Endothelial cell of umbilical vein (primary cell): ENCODE data around the gene SPOUT1. TPM values are rescaled to one million over a fixed set of nuclear protein-coding genes. Genes with fewer than 3 reads are reported as not detected.

Source experiments
- BruUV-seq: library from RNA; stranded (reverse); fragments of 400-500 nt; replicated peaks from 2 replicates; lab custom pipeline; 2021; lab: Mats Ljungman, UMichigan
- CTCF ChIA-PET: fragments of 300-600, 350-600 bp; sonication (Branson Sonifier 250); formaldehyde crosslinking; loops from one replicate; lab custom pipeline; 2021; ENCODE audit warnings: antibody characterized with exemption, inconsistent platforms; lab: Charles Lee
- POLR2A ChIA-PET: fragments of 300-600, 350-600 bp; sonication (Branson Sonifier 250); formaldehyde crosslinking; loops from one replicate; lab custom pipeline; 2021; ENCODE audit warnings: antibody characterized with exemption, inconsistent platforms; lab: Charles Lee
- DNase-seq: peaks from one replicate; pipeline ENCODE4 v3.0.0-alpha.2; 2011; ENCODE audit warnings: low read depth, low spot score
- FAIRE-seq: peaks from 2 replicates; lab custom pipeline; 2011; peaks lifted over from hg19 to GRCh38; lab: Jason Lieb, UNC
- H2AFZ ChIP-seq: 2 replicates; pipeline ENCODE4 v1.6.0; 2012; ENCODE audit warnings: low read depth, low read length, control low read depth, inconsistent platforms
- H3K27ac ChIP-seq: 2 replicates; pipeline ENCODE4 v1.5.1; 2011; ENCODE audit warnings: low read depth, mild to moderate bottlenecking, control low read depth, low read length, moderate library complexity; ENCODE audit not compliant: insufficient read depth
- H3K27me3 ChIP-seq, 2 experiments: 2 replicates each; pipeline versions ENCODE4 v1.6.0 to v1.6.1; 2011; ENCODE audit warnings: low read length in 2 of 2, mixed read lengths in 1 of 2; ENCODE audit not compliant: control insufficient read depth in 2 of 2, insufficient read depth in 2 of 2
- H3K36me3 ChIP-seq, 2 experiments: 2 replicates in 1 of 2; 3 replicates in 1 of 2; pipeline ENCODE4 v1.5.1; 2011; ENCODE audit warnings: low read length in 2 of 2, mild to moderate bottlenecking in 1 of 2, moderate library complexity in 1 of 2; ENCODE audit not compliant: control insufficient read depth in 2 of 2, insufficient read depth in 2 of 2; ENCODE audit errors: extremely low read depth in 1 of 2
- H3K4me1 ChIP-seq: 3 replicates; pipeline ENCODE4 v1.5.1; 2011; ENCODE audit warnings: mild to moderate bottlenecking, low read length; ENCODE audit not compliant: control insufficient read depth, insufficient read depth; ENCODE audit errors: extremely low read depth
- H3K4me2 ChIP-seq: 2 replicates; pipeline ENCODE4 v1.6.1; 2011; ENCODE audit warnings: low read length, control low read depth, mixed read lengths; ENCODE audit not compliant: insufficient read depth
- H3K4me3 ChIP-seq, 3 experiments: fragments of 200-600 bp in 1 of 3; sonication (generic), shearing (Covaris generic) in 1 of 3; replicated peaks in 1 of 3; 2 replicates each; pipeline ENCODE4 v1.5.1; 2011 to 2016; ENCODE audit warnings: control low read depth in 3 of 3, low read length in 3 of 3, mild to moderate bottlenecking in 2 of 3, inconsistent platforms in 1 of 3, low read depth in 1 of 3, moderate library complexity in 1 of 3; ENCODE audit not compliant: insufficient read depth in 1 of 3
- H3K79me2 ChIP-seq: 2 replicates; pipeline ENCODE4 v1.6.0; 2012; ENCODE audit warnings: low read length, inconsistent platforms; ENCODE audit not compliant: control insufficient read depth, insufficient read depth
- H3K9ac ChIP-seq: replicated peaks from 2 replicates; pipeline ENCODE3; 2011; ENCODE audit warnings: low read length, control low read depth; ENCODE audit not compliant: insufficient read depth; ENCODE audit errors: extremely low read depth
- H3K9me1 ChIP-seq: replicated peaks from 3 replicates; pipeline ENCODE4 v1.6.0; 2011; ENCODE audit warnings: mild to moderate bottlenecking, low read length; ENCODE audit not compliant: control insufficient read depth, insufficient read depth; ENCODE audit errors: extremely low read depth
- H3K9me3 ChIP-seq: replicated peaks from 2 replicates; pipeline ENCODE4 v1.5.1; 2012; ENCODE audit warnings: low read length, inconsistent platforms; ENCODE audit not compliant: control insufficient read depth, insufficient read depth
- H4K20me1 ChIP-seq: replicated peaks from 2 replicates; pipeline ENCODE3; 2011; ENCODE audit warnings: mild to moderate bottlenecking, low read length; ENCODE audit not compliant: control insufficient read depth, insufficient read depth; ENCODE audit errors: extremely low read depth
- CTCF ChIP-seq, 2 donors: IDR thresholded peaks; 1 replicate in 1 of 2; 2 replicates in 1 of 2; pipeline ENCODE4 v1.5.1; 2011; ENCODE audit warnings: low read length in 2 of 2, mild to moderate bottlenecking in 2 of 2, moderate library complexity in 2 of 2, control low read depth in 1 of 2, inconsistent platforms in 1 of 2, low read depth in 1 of 2; ENCODE audit not compliant: insufficient read depth in 1 of 2; ENCODE audit errors: extremely low read depth in 1 of 2
- EZH2 ChIP-seq: IDR thresholded peaks from 2 replicates; pipeline ENCODE4 v1.6.1; 2012; ENCODE audit warnings: borderline replicate concordance, low read depth, mild to moderate bottlenecking, moderate library complexity, low read length, inconsistent platforms; ENCODE audit not compliant: severe bottlenecking
- FOS ChIP-seq: IDR thresholded peaks from 2 replicates; pipeline ENCODE4 v1.6.1; 2011; ENCODE audit warnings: mild to moderate bottlenecking, low read length, moderate library complexity, borderline replicate concordance; ENCODE audit not compliant: insufficient read depth
- GATA2 ChIP-seq: IDR thresholded peaks from 2 replicates; pipeline ENCODE4 v1.7.0; 2011; ENCODE audit warnings: low read depth, mild to moderate bottlenecking, moderate library complexity, mixed read lengths, low read length; ENCODE audit not compliant: insufficient read length, insufficient read depth
- JUN ChIP-seq: IDR thresholded peaks from 2 replicates; pipeline ENCODE4 v1.6.1; 2011; ENCODE audit warnings: borderline replicate concordance, low read depth; ENCODE audit not compliant: insufficient read length, insufficient read depth
- MAX ChIP-seq: IDR thresholded peaks from 2 replicates; pipeline ENCODE4 v1.6.1; 2011; ENCODE audit not compliant: insufficient read depth, insufficient read length
- MYC ChIP-seq: IDR thresholded peaks from one replicate; pipeline ENCODE4 v1.6.1; 2011; ENCODE audit warnings: mild to moderate bottlenecking, low read depth, low read length
- POLR2A ChIP-seq: IDR thresholded peaks from 2 replicates; pipeline ENCODE4 v1.6.1; 2012; ENCODE audit warnings: low read depth, mild to moderate bottlenecking, control low read depth, low read length
- POLR2AphosphoS5 ChIP-seq: IDR thresholded peaks from 2 replicates; pipeline ENCODE4 v1.6.1; 2012; ENCODE audit warnings: low read depth, mild to moderate bottlenecking, control low read depth, low read length, moderate library complexity; ENCODE audit not compliant: insufficient read depth
- dilution Hi-C: fragments of 300-500 bp; cut with MboI; formaldehyde crosslinking; loops from one replicate; pipeline ENCODE4 v1.15.0; 2019; ENCODE audit warnings: low sequenced_read_pairs; ENCODE audit not compliant: extremely low pct_ligation_motif_present
- intact Hi-C: fragments of 100-400 bp; cut with micrococcal nuclease; formaldehyde crosslinking; loops from one replicate; pipeline ENCODE4 v1.10.0; 2022
- polyA plus RNA-seq, 4 experiments: library from polyadenylated mRNA; depleted of rRNA in 3 of 4; stranded (reverse) in 3 of 4; unstranded in 1 of 4; fragments of >200 nt; gene quantifications; 2 replicates each; pipeline versions ENCODE4 v1.2.1 to v1.2.3, GENCODE V29; 2011 to 2012; ENCODE audit warnings: missing spikeins in 1 of 4
- total RNA-seq: library from RNA; stranded (reverse); gene quantifications from 2 replicates; pipeline ENCODE4 v1.2.3, GENCODE V29; 2021

The SPOUT1 gene
- total and polyA plus RNA-seq, 2 donors (not counting 3 experiments of a cell fraction or from before 2014, with no cell fraction given): 50.4 to 51.6 TPM

GRCh38 chr9:128819716-128820664 is 9.6 kb downstream of the SPOUT1 start:
- dilution Hi-C loops (no loop called here), intact Hi-C loops (loop anchor here (5.0 kb wide), 2 partner anchors 98 to 183 kb away; partner anchors contain the start of gene ZDHHC12)
- Histone ChIP-seq H3K27ac (no peak overlapping the region), H3K4me3 (no peak overlapping the region), H3K27me3 (no peaks in the 10 kb centered on the region), H2AFZ (no peak overlapping the region), H3K36me3 (peaks cover 0 to 33% of the 10 kb centered on the region in 2 experiments), H3K9me3 (no peaks in the 10 kb centered on the region), H3K9ac (no peak overlapping the region), H4K20me1 (no peaks in the 10 kb centered on the region), H3K4me2 (peak overlapping the region; percentile 14), H3K4me1 (peaks cover 6% of the 10 kb centered on the region), H3K9me1 (no peaks in the 10 kb centered on the region), H3K79me2 (no peaks in the 10 kb centered on the region)
- FAIRE-seq: no peak
- no peak for DNase-seq
- CTCF ChIA-PET: interaction anchor here (1.8 to 3.9 kb wide), 4 partner anchors 9 to 87 kb away, joined by 4 to 40 read pairs (median 14); partner anchors contain the start of gene SPOUT1
- no peak for TF ChIP-seq MAX
- no peak for TF ChIP-seq EZH2
- TF ChIP-seq POLR2A: no peak
- TF ChIP-seq FOS: no peak
- TF ChIP-seq GATA2: no peak
- TF ChIP-seq CTCF (IDR thresholded peaks at IDR 0.05; ENCODE audit: extremely low read depth in 1 of 2, insufficient read depth in 1 of 2, low read depth in 1 of 2, low read length in 2 of 2): no peak
- TF ChIP-seq JUN: no peak
- no peak for TF ChIP-seq POLR2AphosphoS5
- no peak for TF ChIP-seq MYC
- TSS peak; percentile 15 for BruUV-seq
- POLR2A ChIA-PET: interaction anchor here (0.6 kb wide), 1 partner anchor 10 kb away, joined by 3 read pairs; the partner anchor contains the start of gene SPOUT1
